Measurements from ENCODE around the gene SLC6A1. TPM values are rescaled to one million over a fixed set of nuclear protein-coding genes. Genes with fewer than 3 reads are reported as not detected.

SLC6A1 gene
- total RNA-seq, 2 experiments from 2014 or later = not detected

- peaks cover 0 to 7% of the 10 kb centered on the region in 2 experiments for H3K9me3 ChIP-seq (ENCODE audit: control insufficient read depth in 1 of 2, insufficient read depth in 1 of 2, low read length in 2 of 2)
- H3K27ac Mint-ChIP-seq = no peak overlapping the region
- TF ChIP-seq, protein P1, sequence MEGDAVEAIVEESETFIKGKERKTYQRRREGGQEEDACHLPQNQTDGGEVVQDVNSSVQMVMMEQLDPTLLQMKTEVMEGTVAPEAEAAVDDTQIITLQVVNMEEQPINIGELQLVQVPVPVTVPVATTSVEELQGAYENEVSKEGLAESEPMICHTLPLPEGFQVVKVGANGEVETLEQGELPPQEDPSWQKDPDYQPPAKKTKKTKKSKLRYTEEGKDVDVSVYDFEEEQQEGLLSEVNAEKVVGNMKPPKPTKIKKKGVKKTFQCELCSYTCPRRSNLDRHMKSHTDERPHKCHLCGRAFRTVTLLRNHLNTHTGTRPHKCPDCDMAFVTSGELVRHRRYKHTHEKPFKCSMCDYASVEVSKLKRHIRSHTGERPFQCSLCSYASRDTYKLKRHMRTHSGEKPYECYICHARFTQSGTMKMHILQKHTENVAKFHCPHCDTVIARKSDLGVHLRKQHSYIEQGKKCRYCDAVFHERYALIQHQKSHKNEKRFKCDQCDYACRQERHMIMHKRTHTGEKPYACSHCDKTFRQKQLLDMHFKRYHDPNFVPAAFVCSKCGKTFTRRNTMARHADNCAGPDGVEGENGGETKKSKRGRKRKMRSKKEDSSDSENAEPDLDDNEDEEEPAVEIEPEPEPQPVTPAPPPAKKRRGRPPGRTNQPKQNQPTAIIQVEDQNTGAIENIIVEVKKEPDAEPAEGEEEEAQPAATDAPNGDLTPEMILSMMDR (IDR thresholded peaks at IDR 0.05) = no peak
- peaks cover 0 to 8% of the 10 kb centered on the region in 2 experiments for H3K27me3 ChIP-seq (ENCODE audit: control insufficient read depth in 1 of 2, insufficient read depth in 2 of 2, low read length in 2 of 2)
- POLR2A ChIA-PET = no interaction called here
- H3K4me3 Mint-ChIP-seq = no peak overlapping the region
- H3K4me3 ChIP-seq (ENCODE audit: low read length) = no peak overlapping the region
- no peaks in the 10 kb centered on the region for H3K4me1 ChIP-seq (ENCODE audit: insufficient read depth, low read length)
- H3K36me3 ChIP-seq (ENCODE audit: insufficient read depth, low read length) = no peaks in the 10 kb centered on the region
- no peaks in the 10 kb centered on the region for H3K36me3 Mint-ChIP-seq (ENCODE audit: low read depth)
- DNase-seq (no peak), ATAC-seq (ENCODE audit: poor library complexity) (no peak)
- peaks cover 40% of the 10 kb centered on the region for H3K27me3 Mint-ChIP-seq
- CTCF ChIA-PET = no interaction called here
- no peak overlapping the region for H3K27ac ChIP-seq (ENCODE audit: low read depth in 1 of 2, low read length in 2 of 2)
- H3K9me3 Mint-ChIP-seq = no peaks in the 10 kb centered on the region
- no peaks in the 10 kb centered on the region for H3K4me1 Mint-ChIP-seq (ENCODE audit: low read depth)
- intact Hi-C loops (cut with DNase I, micrococcal nuclease) = no loop called here
Measured at GRCh38 chr3:10961921-10962320, 30.6 kb upstream of the SLC6A1 start.

- Histone ChIP-seq H3K4me1 (ENCODE audit: insufficient read depth, low read length) (no peaks in the 10 kb centered on the region), H3K9me3 (ENCODE audit: control insufficient read depth in 1 of 2, insufficient read depth in 1 of 2, low read length in 2 of 2) (peaks cover 0 to 7% of the 10 kb centered on the region in 2 experiments), H3K36me3 (ENCODE audit: insufficient read depth, low read length) (no peaks in the 10 kb centered on the region), H3K27ac (ENCODE audit: low read depth in 1 of 2, low read length in 2 of 2) (no peak overlapping the region), H3K4me3 (ENCODE audit: low read length) (no peak overlapping the region), H3K27me3 (ENCODE audit: control insufficient read depth in 1 of 2, insufficient read depth in 2 of 2, low read length in 2 of 2) (peaks cover 0 to 8% of the 10 kb centered on the region in 2 experiments)
- no peak overlapping the region for H3K27ac Mint-ChIP-seq
- ATAC-seq (ENCODE audit: poor library complexity) = no peak
- no peak for DNase-seq
- ChIA-PET POLR2A (no interaction called here), CTCF (no interaction called here)
- TF ChIP-seq, protein P1 (IDR thresholded peaks at IDR 0.05) = no peak
- H3K4me3 Mint-ChIP-seq = no peak overlapping the region
- H3K9me3 Mint-ChIP-seq = no peaks in the 10 kb centered on the region
- H3K4me1 Mint-ChIP-seq (ENCODE audit: low read depth) = no peaks in the 10 kb centered on the region
- no peaks in the 10 kb centered on the region for H3K36me3 Mint-ChIP-seq (ENCODE audit: low read depth)
- H3K27me3 Mint-ChIP-seq = peaks cover 40% of the 10 kb centered on the region
- intact Hi-C loops (cut with DNase I, micrococcal nuclease) = no loop called here
Measured at GRCh38 chr3:10962481-10963036, 30.0 kb upstream of the SLC6A1 start.

GRCh38 chr3:10964537-10965167 lies 27.9 kb upstream of the SLC6A1 start:
- Mint-ChIP-seq H3K27me3 (peaks cover 45% of the 10 kb centered on the region), H3K4me1 (ENCODE audit: low read depth) (no peaks in the 10 kb centered on the region), H3K27ac (no peak overlapping the region), H3K4me3 (no peak overlapping the region), H3K9me3 (no peaks in the 10 kb centered on the region), H3K36me3 (ENCODE audit: low read depth) (no peaks in the 10 kb centered on the region)
- CTCF ChIA-PET = no interaction called here
- Histone ChIP-seq H3K36me3 (ENCODE audit: insufficient read depth, low read length) (no peaks in the 10 kb centered on the region), H3K27me3 (ENCODE audit: control insufficient read depth in 1 of 2, insufficient read depth in 2 of 2, low read length in 2 of 2) (peaks cover 0 to 8% of the 10 kb centered on the region in 2 experiments), H3K9me3 (ENCODE audit: control insufficient read depth in 1 of 2, insufficient read depth in 1 of 2, low read length in 2 of 2) (no peaks in the 10 kb centered on the region), H3K27ac (ENCODE audit: low read depth in 1 of 2, low read length in 2 of 2) (no peak overlapping the region), H3K4me3 (ENCODE audit: low read length) (no peak overlapping the region), H3K4me1 (ENCODE audit: insufficient read depth, low read length) (no peaks in the 10 kb centered on the region)
- TF ChIP-seq, protein P1 (IDR thresholded peaks at IDR 0.05) = no peak
- ATAC-seq (ENCODE audit: poor library complexity) = no peak
- POLR2A ChIA-PET = no interaction called here
- intact Hi-C loops (cut with DNase I, micrococcal nuclease) = no loop called here
- DNase-seq = no peak

Data from CD4-positive, alpha-beta T cell (primary cell).